Neural cell (in vitro differentiated cells): ENCODE results near the gene ITGA3. TPM values are rescaled to one million over a fixed set of nuclear protein-coding genes. Genes with fewer than 3 reads are reported as not detected.

Experiments
- H2AFZ ChIP-seq: fragments of 200-600, 300-800 bp; sonication (generic), shearing (Covaris generic); 2 replicates; pipeline ENCODE4 v1.6.0; 2014; ENCODE audit warnings: low read depth, mild to moderate bottlenecking, antibody characterized with exemption, low read length, moderate library complexity
- H3F3A ChIP-seq: fragments of 200-600 bp; shearing (Covaris generic); 2 replicates; pipeline ENCODE4 v1.6.1; 2016; ENCODE audit warnings: mild to moderate bottlenecking, moderate library complexity, mixed read lengths, antibody characterized with exemption, low read length; ENCODE audit not compliant: insufficient read depth, poor library complexity, severe bottlenecking
- H3K27ac ChIP-seq: fragments of 200-600, 300-800 bp; sonication (generic), shearing (Covaris generic); 2 replicates; pipeline ENCODE4 v1.5.1; 2014; ENCODE audit warnings: mild to moderate bottlenecking, low read length, moderate library complexity
- H3K27me3 ChIP-seq: fragments of 300-800, 200-600 bp; sonication (generic), shearing (Covaris generic); 2 replicates; pipeline ENCODE4 v1.6.0; 2014; ENCODE audit warnings: mild to moderate bottlenecking, low read depth, low read length, moderate library complexity; ENCODE audit not compliant: insufficient read depth
- H3K36me3 ChIP-seq: fragments of 300-800, 200-600 bp; sonication (generic), shearing (Covaris generic); 2 replicates; pipeline ENCODE4 v1.5.1; 2014; ENCODE audit warnings: mild to moderate bottlenecking, antibody characterized with exemption, low read length, moderate library complexity; ENCODE audit not compliant: insufficient read depth
- H3K4me2 ChIP-seq: fragments of 300-800, 200-600 bp; sonication (generic), shearing (Covaris generic); 2 replicates; pipeline ENCODE4 v1.6.0; 2014; ENCODE audit warnings: mild to moderate bottlenecking, low read length
- H3K4me3 ChIP-seq: fragments of 300-800, 200-600 bp; sonication (generic), shearing (Covaris generic); 2 replicates; pipeline ENCODE4 v1.5.1; 2014; ENCODE audit warnings: mild to moderate bottlenecking, low read length, moderate library complexity
- H3K79me2 ChIP-seq: fragments of 200-600 bp; shearing (Covaris generic); replicated peaks from 2 replicates; pipeline ENCODE4 v1.6.0; 2014; ENCODE audit warnings: mild to moderate bottlenecking, low read length, moderate library complexity; ENCODE audit not compliant: insufficient read depth
- H3K9ac ChIP-seq: fragments of 300-800, 200-600 bp; sonication (generic), shearing (Covaris generic); 2 replicates; pipeline ENCODE4 v1.6.1; 2016; ENCODE audit warnings: mild to moderate bottlenecking, low read length, mixed read lengths
- H3K9me2 ChIP-seq: fragments of 200-600 bp; shearing (Covaris generic); 2 replicates; pipeline ENCODE4 v1.6.1; 2016; ENCODE audit warnings: mild to moderate bottlenecking, low read length, mixed read lengths; ENCODE audit not compliant: insufficient read depth
- H3K9me3 ChIP-seq: fragments of 200-600, 300-800 bp; sonication (generic), shearing (Covaris generic); 2 replicates; pipeline ENCODE4 v1.6.1; 2016; ENCODE audit warnings: mild to moderate bottlenecking, mixed run types, low read length, moderate library complexity, mixed read lengths
- H4K20me1 ChIP-seq: fragments of 200-600 bp; shearing (Covaris generic); 2 replicates; pipeline ENCODE4 v1.6.1; 2016; ENCODE audit warnings: mild to moderate bottlenecking, mixed run types; ENCODE audit not compliant: insufficient read depth
- EP300 ChIP-seq: fragments of 450-650 bp; conservative IDR thresholded peaks from 2 replicates; pipeline ENCODE4 v1.6.1; 2014; ENCODE audit warnings: antibody characterized with exemption, mild to moderate bottlenecking, moderate library complexity; ENCODE audit not compliant: poor library complexity, severe bottlenecking
- EZH2 ChIP-seq: fragments of 200-600, 300-800 bp; shearing (Covaris generic), sonication (generic); IDR thresholded peaks from 2 replicates; pipeline ENCODE4 v1.6.1; 2014; ENCODE audit warnings: antibody characterized with exemption, low read length, borderline replicate concordance, mild to moderate bottlenecking; ENCODE audit not compliant: insufficient read depth, poor library complexity, severe bottlenecking
- MXI1 ChIP-seq: fragments of 450-650 bp; conservative IDR thresholded peaks from 2 replicates; pipeline ENCODE4 v1.6.1; 2014; ENCODE audit warnings: antibody characterized with exemption, mild to moderate bottlenecking; ENCODE audit not compliant: poor library complexity, severe bottlenecking
- POLR2AphosphoS5 ChIP-seq: IDR thresholded peaks from 2 replicates; pipeline ENCODE4 v1.6.1; 2012
- RAD21 ChIP-seq: fragments of 450-650 bp; conservative IDR thresholded peaks from 2 replicates; pipeline ENCODE4 v1.6.1; 2014; ENCODE audit warnings: antibody characterized with exemption, mild to moderate bottlenecking, moderate library complexity
- REST ChIP-seq: IDR thresholded peaks from 2 replicates; pipeline ENCODE4 v1.6.1; 2012; ENCODE audit warnings: borderline replicate concordance
- SMC3 ChIP-seq: fragments of 450-650 bp; conservative IDR thresholded peaks from 2 replicates; pipeline ENCODE4 v1.6.1; 2014; ENCODE audit warnings: antibody characterized with exemption, mild to moderate bottlenecking, moderate library complexity; ENCODE audit not compliant: poor library complexity
- TAF1 ChIP-seq: IDR thresholded peaks from 2 replicates; pipeline ENCODE4 v1.6.1; 2012; ENCODE audit warnings: low read depth
- polyA plus RNA-seq: library from polyadenylated mRNA; depleted of rRNA; stranded (reverse); fragments of >200 nt; gene quantifications from 2 replicates; pipeline ENCODE4 v1.2.3, GENCODE V29; 2014
- TF ChIP-seq, protein P1 (sequence below): fragments of 450-650 bp; IDR thresholded peaks from 2 replicates; pipeline ENCODE4 v1.5.1; 2014; ENCODE audit warnings: antibody characterized with exemption, mild to moderate bottlenecking, moderate library complexity; ENCODE audit not compliant: poor library complexity, severe bottlenecking

The ITGA3 gene
- polyA plus RNA-seq, 1 donor from 2014 or later, result 33.0 TPM

DNA sequence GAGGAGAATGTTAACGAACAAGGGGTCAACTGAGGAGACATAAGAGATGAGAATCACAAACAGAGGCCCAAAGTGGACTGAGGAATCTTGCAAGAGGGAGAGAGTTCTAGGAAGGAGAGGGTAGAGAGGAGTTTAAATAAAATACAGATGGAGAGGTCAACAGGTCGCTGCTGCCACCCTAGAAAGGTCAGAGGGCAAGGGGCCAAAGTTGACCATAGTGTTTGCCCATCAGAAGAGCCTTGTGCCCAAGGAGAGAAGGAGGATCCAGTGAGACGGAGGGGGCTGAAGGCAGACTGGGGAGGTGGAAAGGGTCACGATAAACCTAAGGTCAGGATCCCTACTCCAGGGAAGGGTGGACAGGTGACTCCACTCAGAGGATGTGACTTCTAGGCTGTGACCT is 6.9 kb upstream of the ITGA3 start:
- H3K9ac ChIP-seq, result no peak overlapping the region
- no peaks in the 10 kb centered on the region for H3K9me2 ChIP-seq
- no peak for TF ChIP-seq SMC3
- TF ChIP-seq POLR2AphosphoS5, result no peak
- TF ChIP-seq MXI1, result no peak
- TF ChIP-seq EZH2, result no peak
- TF ChIP-seq TAF1, result no peak
- no peak for TF ChIP-seq EP300
- TF ChIP-seq REST, result no peak
- TF ChIP-seq, protein P1, sequence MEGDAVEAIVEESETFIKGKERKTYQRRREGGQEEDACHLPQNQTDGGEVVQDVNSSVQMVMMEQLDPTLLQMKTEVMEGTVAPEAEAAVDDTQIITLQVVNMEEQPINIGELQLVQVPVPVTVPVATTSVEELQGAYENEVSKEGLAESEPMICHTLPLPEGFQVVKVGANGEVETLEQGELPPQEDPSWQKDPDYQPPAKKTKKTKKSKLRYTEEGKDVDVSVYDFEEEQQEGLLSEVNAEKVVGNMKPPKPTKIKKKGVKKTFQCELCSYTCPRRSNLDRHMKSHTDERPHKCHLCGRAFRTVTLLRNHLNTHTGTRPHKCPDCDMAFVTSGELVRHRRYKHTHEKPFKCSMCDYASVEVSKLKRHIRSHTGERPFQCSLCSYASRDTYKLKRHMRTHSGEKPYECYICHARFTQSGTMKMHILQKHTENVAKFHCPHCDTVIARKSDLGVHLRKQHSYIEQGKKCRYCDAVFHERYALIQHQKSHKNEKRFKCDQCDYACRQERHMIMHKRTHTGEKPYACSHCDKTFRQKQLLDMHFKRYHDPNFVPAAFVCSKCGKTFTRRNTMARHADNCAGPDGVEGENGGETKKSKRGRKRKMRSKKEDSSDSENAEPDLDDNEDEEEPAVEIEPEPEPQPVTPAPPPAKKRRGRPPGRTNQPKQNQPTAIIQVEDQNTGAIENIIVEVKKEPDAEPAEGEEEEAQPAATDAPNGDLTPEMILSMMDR, result no peak
- TF ChIP-seq RAD21, result no peak
- H2AFZ ChIP-seq, result no peak overlapping the region
- H3K36me3 ChIP-seq, result no peaks in the 10 kb centered on the region
- H3K27me3 ChIP-seq, result no peaks in the 10 kb centered on the region
- no peak overlapping the region for H3K4me3 ChIP-seq
- H3K4me2 ChIP-seq, result no peak overlapping the region
- H3K9me3 ChIP-seq, result no peaks in the 10 kb centered on the region
- H3K79me2 ChIP-seq, result no peaks in the 10 kb centered on the region
- H3F3A ChIP-seq, result no peaks in the 10 kb centered on the region
- H4K20me1 ChIP-seq, result no peaks in the 10 kb centered on the region
- no peak overlapping the region for H3K27ac ChIP-seq

GRCh38 chr17:50049636-50050035 is 6.3 kb upstream of the ITGA3 start:
- Histone ChIP-seq H4K20me1 (no peaks in the 10 kb centered on the region), H2AFZ (no peak overlapping the region), H3K9ac (no peak overlapping the region), H3K9me2 (no peaks in the 10 kb centered on the region), H3K27ac (no peak overlapping the region), H3K27me3 (no peaks in the 10 kb centered on the region), H3K36me3 (no peaks in the 10 kb centered on the region), H3K9me3 (no peaks in the 10 kb centered on the region), H3F3A (no peaks in the 10 kb centered on the region), H3K79me2 (no peaks in the 10 kb centered on the region), H3K4me2 (no peak overlapping the region), H3K4me3 (no peak overlapping the region)
- TF ChIP-seq REST (no peak), EP300 (no peak), EZH2 (no peak), TAF1 (no peak), RAD21 (no peak), MXI1 (no peak), POLR2AphosphoS5 (no peak), SMC3 (no peak)
- TF ChIP-seq, protein P1, result no peak
